ENCODE data around the gene F8A1. TPM values are rescaled to one million over a fixed set of nuclear protein-coding genes. Genes with fewer than 3 reads are reported as not detected.
"Not testable (repeated sequence)": the region's sequence is repeated elsewhere in the genome, so short reads cannot be mapped to it uniquely, and the experiment has no call there.

F8A1 gene
- total RNA-seq, result 10 to 100 TPM in 1 of 2 donors, 1 to 10 TPM in 1; 8.4 to 12.2 TPM

- not testable (repeated sequence) for H3K36me3 ChIP-seq; H3K4me1 ChIP-seq; DNase-seq (ENCODE audit: low spot score); H3K9me3 ChIP-seq; H3K27me3 ChIP-seq; H3K27ac ChIP-seq
- H3K4me3 ChIP-seq, result peak within 1 kb of the TSS in 1 of 2 donors; percentile 22
These were observed at the start of gene F8A1 for GRCh38 chrX:154886069-154886788. F8A1 (plus strand) TSS chrX:154886355; CDS start chrX:154886375, 20 bp downstream.

GRCh38 chrX:154840856-154841255 lies 45.3 kb upstream of the F8A1 start:
- H3K27ac ChIP-seq, result no peak overlapping the region
- TF ChIP-seq CTCF (IDR thresholded peaks at IDR 0.05), result peak in 1 of 2 donors; percentile 43
- no peak for DNase-seq (ENCODE audit: low spot score)
- no peaks in the 10 kb centered on the region for H3K27me3 ChIP-seq
- H3K9me3 ChIP-seq, result no peaks in the 10 kb centered on the region
- H3K36me3 ChIP-seq, result no peaks in the 10 kb centered on the region
- no peak overlapping the region for H3K4me3 ChIP-seq
- no peaks in the 10 kb centered on the region for H3K4me1 ChIP-seq

GRCh38 chrX:154850957-154851611 lies 35.1 kb upstream of the F8A1 start:
- H3K9me3 ChIP-seq, result peaks cover 0 to 17% of the 10 kb centered on the region in 2 donors
- TF ChIP-seq CTCF (IDR thresholded peaks at IDR 0.05), result no peak
- H3K4me3 ChIP-seq, result no peak overlapping the region
- H3K4me1 ChIP-seq, result no peaks in the 10 kb centered on the region
- no peaks in the 10 kb centered on the region for H3K27me3 ChIP-seq
- DNase-seq (ENCODE audit: low spot score), result no peak
- no peaks in the 10 kb centered on the region for H3K36me3 ChIP-seq
- H3K27ac ChIP-seq, result no peak overlapping the region

- Histone ChIP-seq H3K4me3 (no peak overlapping the region), H3K27me3 (no peaks in the 10 kb centered on the region), H3K9me3 (no peaks in the 10 kb centered on the region), H3K36me3 (no peaks in the 10 kb centered on the region), H3K4me1 (no peaks in the 10 kb centered on the region), H3K27ac (no peak overlapping the region)
- no peak for TF ChIP-seq CTCF (IDR thresholded peaks at IDR 0.05)
- no peak for DNase-seq (ENCODE audit: low spot score)
These were observed 30.9 kb upstream of the F8A1 start for GRCh38 chrX:154855256-154855655.

- H3K4me1 ChIP-seq; H3K36me3 ChIP-seq; H3K27me3 ChIP-seq; DNase-seq (ENCODE audit: low spot score); H3K27ac ChIP-seq; H3K4me3 ChIP-seq: not testable (repeated sequence)
- H3K9me3 ChIP-seq, result peaks cover 0 to 50% of the 10 kb centered on the region in 2 donors
These were observed 17.6 kb upstream of the F8A1 start for GRCh38 chrX:154868522-154868921.

- no peak for TF ChIP-seq CTCF (IDR thresholded peaks at IDR 0.05)
- DNase-seq (ENCODE audit: low spot score), result no peak
- Histone ChIP-seq H3K36me3 (no peaks in the 10 kb centered on the region), H3K27ac (no peak overlapping the region), H3K27me3 (no peaks in the 10 kb centered on the region), H3K4me1 (no peaks in the 10 kb centered on the region), H3K4me3 (no peak overlapping the region), H3K9me3 (peaks cover 0 to 25% of the 10 kb centered on the region in 2 donors)
These were observed 12.8 kb upstream of the F8A1 start for GRCh38 chrX:154873329-154873728.

GRCh38 chrX:154884069-154884468 lies 2.1 kb upstream of the F8A1 start:
- not testable (repeated sequence) for H3K4me1 ChIP-seq; H3K4me3 ChIP-seq; DNase-seq (ENCODE audit: low spot score); H3K9me3 ChIP-seq; H3K27me3 ChIP-seq; H3K27ac ChIP-seq; H3K36me3 ChIP-seq

GRCh38 chrX:154885057-154885456 lies 1.1 kb upstream of the F8A1 start:
- not testable (repeated sequence) for H3K4me3 ChIP-seq; H3K36me3 ChIP-seq; DNase-seq (ENCODE audit: low spot score); H3K4me1 ChIP-seq; H3K27me3 ChIP-seq; H3K9me3 ChIP-seq; H3K27ac ChIP-seq

GRCh38 chrX:154885549-154885948 lies 606 bp upstream of the F8A1 start:
- H3K36me3 ChIP-seq; H3K4me1 ChIP-seq; H3K9me3 ChIP-seq; H3K27me3 ChIP-seq; H3K4me3 ChIP-seq; DNase-seq (ENCODE audit: low spot score); H3K27ac ChIP-seq: not testable (repeated sequence)

GRCh38 chrX:154886789-154887221 lies 650 bp downstream of the F8A1 start:
- not testable (repeated sequence) for DNase-seq (ENCODE audit: low spot score); H3K9me3 ChIP-seq; H3K27me3 ChIP-seq; H3K4me3 ChIP-seq; H3K4me1 ChIP-seq; H3K27ac ChIP-seq; H3K36me3 ChIP-seq

Data from right atrium auricular region (tissue), 2 donors.